GM23338 (cell line): ENCODE data around the gene TUBG2. TPM values are rescaled to one million over a fixed set of nuclear protein-coding genes. Genes with fewer than 3 reads are reported as not detected.

Source experiments
- ATAC-seq: fragments of 200-7000 bp; cut with Tn5 transposase; 3 replicates; pipeline ENCODE4 v1.9.1; 2020
- DNase-seq: peaks from one replicate; pipeline ENCODE4 v3.0.0-alpha.2; 2015; ENCODE audit warnings: low spot score
- H2AFZ ChIP-seq: fragments of 200-600 bp; sonication (generic); 2 replicates; pipeline ENCODE4 v1.8.0; 2016; ENCODE audit warnings: antibody characterized with exemption, mild to moderate bottlenecking, moderate library complexity
- H3F3A ChIP-seq: fragments of 200-600 bp; sonication (generic); replicated peaks from 2 replicates; pipeline ENCODE4 v1.8.0; 2017; ENCODE audit warnings: antibody characterized with exemption, mixed run types, low read depth
- H3K27ac ChIP-seq: fragments of 200-600 bp; sonication (generic); 2 replicates; pipeline ENCODE4 v1.6.1; 2016; ENCODE audit warnings: low read depth
- H3K27me3 ChIP-seq: fragments of 200-600 bp; sonication (generic); 2 replicates; pipeline ENCODE4 v1.8.0; 2016; ENCODE audit warnings: mild to moderate bottlenecking, mixed run types, moderate library complexity; ENCODE audit not compliant: insufficient read depth
- H3K36me3 ChIP-seq: fragments of 200-600 bp; sonication (generic); 2 replicates; pipeline ENCODE4 v1.8.0; 2016; ENCODE audit warnings: mild to moderate bottlenecking; ENCODE audit not compliant: insufficient read depth
- H3K4me1 ChIP-seq: fragments of 200-600 bp; sonication (generic); 2 replicates; pipeline ENCODE4 v1.8.0; 2016; ENCODE audit warnings: mild to moderate bottlenecking, moderate library complexity; ENCODE audit not compliant: insufficient read depth
- H3K4me2 ChIP-seq: fragments of 200-600 bp; sonication (generic); 2 replicates; pipeline ENCODE4 v1.7.1; 2017; ENCODE audit warnings: mixed run types
- H3K4me3 ChIP-seq: fragments of 200-600 bp; sonication (generic); 2 replicates; pipeline ENCODE4 v1.6.1; 2016; ENCODE audit warnings: mixed run types
- H3K79me2 ChIP-seq: fragments of 200-600 bp; sonication (generic); replicated peaks from 2 replicates; pipeline ENCODE4 v1.8.0; 2017; ENCODE audit warnings: mild to moderate bottlenecking; ENCODE audit not compliant: insufficient read depth
- H3K9me2 ChIP-seq: fragments of 200-600 bp; sonication (generic); 2 replicates; pipeline ENCODE4 v1.8.0; 2017; ENCODE audit not compliant: insufficient read depth
- H4K20me1 ChIP-seq: fragments of 200-600 bp; sonication (generic); replicated peaks from 2 replicates; pipeline ENCODE4 v1.8.0; 2017; ENCODE audit warnings: mild to moderate bottlenecking; ENCODE audit not compliant: insufficient read depth
- H3K27ac Mint-ChIP-seq: 2 replicates; pipeline ENCODE4 v1.8.0; 2020; ENCODE audit warnings: inconsistent platforms, mild to moderate bottlenecking, moderate library complexity, mixed read lengths
- H3K27me3 Mint-ChIP-seq: 3 replicates; pipeline ENCODE4 v1.8.0; 2022; ENCODE audit warnings: low read depth, mild to moderate bottlenecking, moderate library complexity, mixed read lengths, inconsistent platforms; ENCODE audit not compliant: insufficient read depth, poor library complexity
- H3K36me3 Mint-ChIP-seq: 3 replicates; pipeline ENCODE4 v1.8.0; 2021; ENCODE audit warnings: low read depth, mild to moderate bottlenecking, inconsistent platforms, moderate library complexity, mixed read lengths
- H3K4me1 Mint-ChIP-seq: 3 replicates; pipeline ENCODE4 v1.8.0; 2020; ENCODE audit warnings: mild to moderate bottlenecking, inconsistent platforms, mixed read lengths
- H3K4me3 Mint-ChIP-seq: 3 replicates; pipeline ENCODE4 v1.8.0; 2021; ENCODE audit warnings: moderate library complexity, mild to moderate bottlenecking, inconsistent platforms, mixed read lengths
- H3K9me3 Mint-ChIP-seq: 3 replicates; pipeline ENCODE4 v1.8.0; 2020; ENCODE audit warnings: moderate library complexity, mild to moderate bottlenecking, inconsistent platforms, mixed read lengths
- ZNF114 ChIP-seq: fragments of 250-450 bp; sonication (Bioruptor Pico); IDR thresholded peaks from 2 replicates; pipeline ENCODE4 v1.5.0; 2020; ENCODE audit warnings: mild to moderate bottlenecking, moderate library complexity
- ZNF331 ChIP-seq: fragments of 250-450 bp; sonication (Bioruptor Pico); IDR thresholded peaks from 2 replicates; pipeline ENCODE4 v1.5.0; 2020; ENCODE audit warnings: low read depth, mild to moderate bottlenecking, moderate library complexity
- polyA plus RNA-seq: library from polyadenylated mRNA; unstranded; fragments of >200 nt; fragmentation: Nextera tagmentation; extraction: Ambion mirVana; gene quantifications from 2 replicates; pipeline ENCODE4 v1.2.1, GENCODE V29; 2016
- total RNA-seq: library from RNA; depleted of rRNA; stranded (reverse); fragments of >200 nt; shearing (Covaris generic); gene quantifications from 2 replicates; pipeline ENCODE4 v1.2.3, GENCODE V29; 2014
- TF ChIP-seq, protein P1 (sequence below): fragments of 250-450 bp; sonication (Bioruptor Pico); IDR thresholded peaks from 2 replicates; pipeline ENCODE4 v1.5.0; 2020; ENCODE audit warnings: mild to moderate bottlenecking, moderate library complexity
- TF ChIP-seq, protein P2 (sequence below): IDR thresholded peaks from 2 replicates; pipeline ENCODE4 v1.6.1; 2016; ENCODE audit warnings: antibody characterized with exemption

The TUBG2 gene
- total and polyA plus RNA-seq, 2 experiments from 2014 or later, result 18.2 to 19.0 TPM

DNA sequence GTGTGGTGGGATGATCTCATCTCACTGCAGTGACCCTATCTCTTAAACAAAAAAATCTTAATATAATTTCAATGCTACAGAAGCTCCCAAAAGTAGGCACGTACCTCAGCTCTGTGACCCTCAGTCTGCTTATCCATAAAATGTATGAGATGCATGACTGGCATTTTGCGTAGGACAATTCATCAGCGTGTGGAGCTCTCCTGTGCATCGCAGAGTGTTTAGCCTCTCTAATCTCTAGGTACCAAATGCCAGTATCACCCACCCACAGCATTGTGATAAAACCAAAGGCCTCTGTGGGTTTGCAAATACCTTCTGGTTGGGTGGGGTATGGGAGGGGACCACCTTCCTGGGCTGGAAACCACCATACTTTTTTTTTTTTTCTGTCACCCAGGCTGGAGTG is 19.0 kb upstream of the TUBG2 start (continued):
- TF ChIP-seq, protein P1, sequence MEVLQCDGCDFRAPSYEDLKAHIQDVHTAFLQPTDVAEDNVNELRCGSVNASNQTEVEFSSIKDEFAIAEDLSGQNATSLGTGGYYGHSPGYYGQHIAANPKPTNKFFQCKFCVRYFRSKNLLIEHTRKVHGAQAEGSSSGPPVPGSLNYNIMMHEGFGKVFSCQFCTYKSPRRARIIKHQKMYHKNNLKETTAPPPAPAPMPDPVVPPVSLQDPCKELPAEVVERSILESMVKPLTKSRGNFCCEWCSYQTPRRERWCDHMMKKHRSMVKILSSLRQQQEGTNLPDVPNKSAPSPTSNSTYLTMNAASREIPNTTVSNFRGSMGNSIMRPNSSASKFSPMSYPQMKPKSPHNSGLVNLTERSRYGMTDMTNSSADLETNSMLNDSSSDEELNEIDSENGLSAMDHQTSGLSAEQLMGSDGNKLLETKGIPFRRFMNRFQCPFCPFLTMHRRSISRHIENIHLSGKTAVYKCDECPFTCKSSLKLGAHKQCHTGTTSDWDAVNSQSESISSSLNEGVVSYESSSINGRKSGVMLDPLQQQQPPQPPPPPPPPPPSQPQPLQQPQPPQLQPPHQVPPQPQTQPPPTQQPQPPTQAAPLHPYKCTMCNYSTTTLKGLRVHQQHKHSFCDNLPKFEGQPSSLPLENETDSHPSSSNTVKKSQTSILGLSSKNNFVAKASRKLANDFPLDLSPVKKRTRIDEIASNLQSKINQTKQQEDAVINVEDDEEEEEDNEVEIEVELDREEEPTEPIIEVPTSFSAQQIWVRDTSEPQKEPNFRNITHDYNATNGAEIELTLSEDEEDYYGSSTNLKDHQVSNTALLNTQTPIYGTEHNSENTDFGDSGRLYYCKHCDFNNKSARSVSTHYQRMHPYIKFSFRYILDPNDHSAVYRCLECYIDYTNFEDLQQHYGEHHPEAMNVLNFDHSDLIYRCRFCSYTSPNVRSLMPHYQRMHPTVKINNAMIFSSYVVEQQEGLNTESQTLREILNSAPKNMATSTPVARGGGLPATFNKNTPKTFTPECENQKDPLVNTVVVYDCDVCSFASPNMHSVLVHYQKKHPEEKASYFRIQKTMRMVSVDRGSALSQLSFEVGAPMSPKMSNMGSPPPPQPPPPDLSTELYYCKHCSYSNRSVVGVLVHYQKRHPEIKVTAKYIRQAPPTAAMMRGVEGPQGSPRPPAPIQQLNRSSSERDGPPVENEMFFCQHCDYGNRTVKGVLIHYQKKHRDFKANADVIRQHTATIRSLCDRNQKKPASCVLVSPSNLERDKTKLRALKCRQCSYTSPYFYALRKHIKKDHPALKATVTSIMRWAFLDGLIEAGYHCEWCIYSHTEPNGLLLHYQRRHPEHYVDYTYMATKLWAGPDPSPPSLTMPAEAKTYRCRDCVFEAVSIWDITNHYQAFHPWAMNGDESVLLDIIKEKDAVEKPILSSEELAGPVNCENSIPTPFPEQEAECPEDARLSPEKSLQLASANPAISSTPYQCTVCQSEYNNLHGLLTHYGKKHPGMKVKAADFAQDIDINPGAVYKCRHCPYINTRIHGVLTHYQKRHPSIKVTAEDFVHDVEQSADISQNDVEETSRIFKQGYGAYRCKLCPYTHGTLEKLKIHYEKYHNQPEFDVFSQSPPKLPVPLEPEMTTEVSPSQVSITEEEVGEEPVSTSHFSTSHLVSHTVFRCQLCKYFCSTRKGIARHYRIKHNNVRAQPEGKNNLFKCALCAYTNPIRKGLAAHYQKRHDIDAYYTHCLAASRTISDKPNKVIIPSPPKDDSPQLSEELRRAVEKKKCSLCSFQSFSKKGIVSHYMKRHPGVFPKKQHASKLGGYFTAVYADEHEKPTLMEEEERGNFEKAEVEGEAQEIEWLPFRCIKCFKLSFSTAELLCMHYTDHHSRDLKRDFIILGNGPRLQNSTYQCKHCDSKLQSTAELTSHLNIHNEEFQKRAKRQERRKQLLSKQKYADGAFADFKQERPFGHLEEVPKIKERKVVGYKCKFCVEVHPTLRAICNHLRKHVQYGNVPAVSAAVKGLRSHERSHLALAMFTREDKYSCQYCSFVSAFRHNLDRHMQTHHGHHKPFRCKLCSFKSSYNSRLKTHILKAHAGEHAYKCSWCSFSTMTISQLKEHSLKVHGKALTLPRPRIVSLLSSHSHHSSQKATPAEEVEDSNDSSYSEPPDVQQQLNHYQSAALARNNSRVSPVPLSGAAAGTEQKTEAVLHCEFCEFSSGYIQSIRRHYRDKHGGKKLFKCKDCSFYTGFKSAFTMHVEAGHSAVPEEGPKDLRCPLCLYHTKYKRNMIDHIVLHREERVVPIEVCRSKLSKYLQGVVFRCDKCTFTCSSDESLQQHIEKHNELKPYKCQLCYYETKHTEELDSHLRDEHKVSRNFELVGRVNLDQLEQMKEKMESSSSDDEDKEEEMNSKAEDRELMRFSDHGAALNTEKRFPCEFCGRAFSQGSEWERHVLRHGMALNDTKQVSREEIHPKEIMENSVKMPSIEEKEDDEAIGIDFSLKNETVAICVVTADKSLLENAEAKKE (CRISPR knock-in tag), result no peak

DNA sequence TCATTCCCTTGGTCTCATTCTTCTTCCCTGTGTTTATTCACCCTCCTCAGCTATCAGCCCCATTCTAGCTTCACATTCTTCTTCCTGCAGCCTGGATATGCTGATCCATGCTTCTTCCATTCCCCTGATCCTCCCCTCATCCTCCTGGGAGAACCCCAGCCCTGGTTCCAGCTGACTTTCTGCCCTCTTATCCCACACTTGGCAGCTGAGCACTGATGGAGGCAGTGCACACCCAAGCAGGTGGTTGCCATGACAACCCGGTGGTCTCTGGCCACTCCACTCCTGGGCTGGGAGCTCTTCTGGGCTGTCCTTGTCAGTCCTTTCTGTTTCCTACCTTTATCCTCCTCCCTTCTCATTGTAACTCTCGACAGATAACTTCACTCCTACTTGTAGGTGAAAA is 16.7 kb upstream of the TUBG2 start:
- Mint-ChIP-seq H3K36me3 (no peaks in the 10 kb centered on the region), H3K4me3 (no peak overlapping the region), H3K27me3 (peaks cover 8% of the 10 kb centered on the region), H3K9me3 (no peaks in the 10 kb centered on the region), H3K4me1 (peaks cover 8% of the 10 kb centered on the region), H3K27ac (no peak overlapping the region)
- Histone ChIP-seq H3K27ac (no peak overlapping the region), H3K79me2 (no peaks in the 10 kb centered on the region), H3K36me3 (no peaks in the 10 kb centered on the region), H3K4me3 (no peak overlapping the region), H2AFZ (peak overlapping the region; percentile 93), H3F3A (no peaks in the 10 kb centered on the region), H3K4me1 (peaks cover 5% of the 10 kb centered on the region; the same call in 1 of the 2 replicates), H3K9me2 (no peaks in the 10 kb centered on the region), H4K20me1 (no peaks in the 10 kb centered on the region), H3K27me3 (no peaks in the 10 kb centered on the region), H3K4me2 (no peak overlapping the region)
- DNase-seq, result peak; percentile 53
- peak; percentile 67 for ATAC-seq
- TF ChIP-seq, protein P2, sequence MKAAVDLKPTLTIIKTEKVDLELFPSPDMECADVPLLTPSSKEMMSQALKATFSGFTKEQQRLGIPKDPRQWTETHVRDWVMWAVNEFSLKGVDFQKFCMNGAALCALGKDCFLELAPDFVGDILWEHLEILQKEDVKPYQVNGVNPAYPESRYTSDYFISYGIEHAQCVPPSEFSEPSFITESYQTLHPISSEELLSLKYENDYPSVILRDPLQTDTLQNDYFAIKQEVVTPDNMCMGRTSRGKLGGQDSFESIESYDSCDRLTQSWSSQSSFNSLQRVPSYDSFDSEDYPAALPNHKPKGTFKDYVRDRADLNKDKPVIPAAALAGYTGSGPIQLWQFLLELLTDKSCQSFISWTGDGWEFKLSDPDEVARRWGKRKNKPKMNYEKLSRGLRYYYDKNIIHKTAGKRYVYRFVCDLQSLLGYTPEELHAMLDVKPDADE, result no peak
- no peak for TF ChIP-seq ZNF331 (CRISPR knock-in tag)
- TF ChIP-seq ZNF114, result no peak
- TF ChIP-seq, protein P1 (CRISPR knock-in tag), result no peak
